ENCODE measurements around the gene BCAS1.
A peak's percentile ranks its signal among the peaks of the same experiment; 100 is the strongest.

Gene BCAS1

DNA sequence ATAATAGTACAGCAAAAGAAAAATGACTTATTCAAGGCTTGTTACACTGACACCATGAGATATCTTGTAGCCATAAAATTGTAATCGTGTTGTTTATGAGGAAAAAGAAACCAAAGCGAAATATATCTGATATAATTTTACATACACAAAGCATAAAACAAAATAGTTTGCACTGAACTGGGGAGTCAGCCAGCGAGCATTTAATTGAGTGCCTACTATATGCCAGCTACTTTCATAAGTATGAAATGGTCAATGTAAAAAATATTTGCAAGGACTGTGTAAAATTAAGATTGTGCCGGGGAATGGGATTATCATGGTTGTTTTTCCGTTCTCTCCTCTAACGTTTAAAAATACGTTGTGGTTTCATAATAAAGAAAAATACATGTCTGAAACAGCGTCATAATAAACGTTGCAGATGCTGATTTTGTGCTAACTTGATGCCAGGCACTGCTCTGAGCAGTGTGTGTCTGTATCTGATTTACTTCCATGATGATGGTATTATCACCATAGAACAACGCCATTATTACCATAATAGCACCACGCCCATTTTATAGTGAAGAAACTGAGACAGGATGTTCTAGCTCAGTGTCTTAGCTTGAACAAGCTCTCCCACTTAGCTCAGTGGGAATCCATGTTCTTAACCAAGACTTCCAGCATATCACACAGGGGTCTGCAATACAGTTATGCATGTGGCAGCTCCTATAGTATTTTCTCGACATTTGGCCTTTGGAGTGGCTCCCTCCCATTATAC lies 144.6 kb downstream of the BCAS1 start:
- DNase-seq (ENCODE audit: low spot score), result no peak

DNA sequence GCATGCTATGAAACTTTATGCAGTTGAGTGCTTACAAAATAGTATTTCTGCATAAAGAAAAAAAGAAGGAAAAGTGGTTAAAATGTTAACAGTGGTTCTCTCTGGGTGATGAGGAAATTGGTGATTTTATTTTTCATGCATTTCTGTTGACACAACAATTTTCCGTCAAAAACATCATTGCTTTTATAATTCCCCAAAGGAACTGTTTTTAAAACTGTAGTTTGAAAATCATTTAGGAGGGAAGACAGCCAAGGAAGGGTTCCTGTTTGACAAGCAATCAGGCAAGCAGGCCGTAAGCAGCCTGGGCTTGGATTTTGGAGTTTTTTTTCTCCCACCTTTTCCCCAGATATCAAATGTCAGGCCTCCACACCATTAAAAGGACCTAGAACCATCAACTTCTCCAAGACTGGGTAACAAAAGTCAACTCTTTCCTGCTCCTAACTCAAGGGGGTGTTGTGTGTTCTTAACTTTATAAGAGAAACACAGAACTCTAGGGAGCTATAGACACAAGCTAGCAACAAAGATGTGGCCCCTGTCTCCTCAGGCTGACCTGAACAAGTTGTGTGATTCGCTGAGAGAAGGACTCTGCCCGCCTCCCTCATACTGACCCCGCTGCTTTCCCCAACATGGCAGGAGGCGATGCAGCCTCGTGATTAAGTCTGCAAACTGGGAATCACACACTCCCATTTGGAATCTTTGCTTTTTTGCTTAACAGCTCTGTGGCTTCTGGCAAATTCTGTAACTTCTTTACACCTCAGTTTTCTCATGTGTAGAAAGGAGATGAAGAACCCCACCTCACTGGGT lies 146.6 kb downstream of the BCAS1 start:
- DNase-seq (ENCODE audit: low spot score), result no peak

DNA sequence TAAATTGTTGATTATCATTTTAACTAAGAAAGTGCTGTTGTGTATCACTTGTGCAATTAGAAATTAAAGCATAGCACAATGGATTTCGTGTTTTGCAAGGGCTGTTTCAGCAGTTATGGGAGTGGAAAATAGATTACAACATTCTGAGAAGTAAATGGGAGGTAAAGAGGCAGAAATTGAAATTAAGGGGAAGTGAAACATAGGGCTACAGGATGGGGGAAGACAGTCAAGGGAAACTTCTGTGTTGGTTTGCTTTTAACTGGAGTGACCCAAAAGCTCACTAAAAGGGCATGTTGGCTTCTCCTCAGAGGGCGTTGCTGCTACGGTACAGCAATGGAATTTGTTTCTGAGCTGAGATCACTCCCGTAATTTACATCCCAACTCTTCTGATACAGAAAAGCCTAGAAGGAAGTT lies 147.5 kb downstream of the BCAS1 start:
- no peak for DNase-seq (ENCODE audit: low spot score)

DNA sequence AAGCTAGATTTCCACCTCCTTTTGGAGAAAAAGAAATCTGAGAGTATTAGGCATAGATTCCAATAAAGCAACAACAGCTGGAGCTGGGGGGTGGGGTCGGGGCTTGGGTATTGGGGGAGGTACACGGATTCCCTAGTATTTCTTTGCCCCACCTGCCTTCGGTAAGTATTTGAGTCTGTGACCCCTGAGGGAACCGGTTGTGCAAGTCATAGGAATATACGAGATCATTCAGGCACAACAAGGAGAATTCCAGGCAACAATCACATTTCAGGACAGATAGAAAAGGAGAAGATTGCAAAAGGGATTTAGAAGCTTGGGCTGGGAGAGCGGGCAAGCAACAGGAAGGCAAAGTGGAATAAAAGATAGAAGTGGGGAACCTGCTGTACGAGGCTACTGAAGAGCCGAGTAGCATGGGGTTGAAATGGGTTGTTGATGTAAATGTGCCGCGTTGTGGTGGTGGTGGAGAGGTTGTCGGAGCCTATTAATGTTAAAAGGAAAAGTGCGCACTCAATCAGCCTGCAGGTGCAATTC lies 148.9 kb downstream of the BCAS1 start:
- no peak for DNase-seq (ENCODE audit: low spot score)

DNA sequence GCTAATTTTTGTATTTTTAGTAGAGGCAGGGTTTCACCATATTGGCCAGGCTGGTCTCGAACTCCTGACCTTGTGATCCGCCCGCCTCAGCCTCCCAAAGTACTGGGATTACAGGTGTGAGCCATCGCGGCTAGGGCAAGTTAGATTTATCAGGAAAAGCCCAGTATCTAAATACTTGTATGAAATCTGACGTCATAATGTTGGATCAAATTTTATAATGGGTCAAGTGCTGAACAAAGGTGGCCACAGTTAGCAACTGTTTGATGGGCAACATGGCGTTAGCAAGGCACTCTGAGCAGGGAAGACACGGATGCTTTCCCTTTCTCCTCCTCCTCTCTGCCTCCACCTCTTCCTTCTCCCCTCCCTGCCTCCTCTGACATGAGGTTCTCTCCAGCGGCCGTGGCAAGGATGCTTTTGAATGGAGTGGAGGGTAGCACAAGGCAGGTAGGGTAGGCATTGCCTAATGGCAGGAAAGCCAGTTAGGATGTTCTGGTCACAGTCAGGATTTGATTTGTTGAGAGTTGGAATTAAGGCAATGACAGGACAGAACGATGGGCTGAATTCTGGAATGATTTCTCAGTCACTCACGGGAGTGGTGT lies 149.6 kb downstream of the BCAS1 start:
- no peak for DNase-seq (ENCODE audit: low spot score)

DNA sequence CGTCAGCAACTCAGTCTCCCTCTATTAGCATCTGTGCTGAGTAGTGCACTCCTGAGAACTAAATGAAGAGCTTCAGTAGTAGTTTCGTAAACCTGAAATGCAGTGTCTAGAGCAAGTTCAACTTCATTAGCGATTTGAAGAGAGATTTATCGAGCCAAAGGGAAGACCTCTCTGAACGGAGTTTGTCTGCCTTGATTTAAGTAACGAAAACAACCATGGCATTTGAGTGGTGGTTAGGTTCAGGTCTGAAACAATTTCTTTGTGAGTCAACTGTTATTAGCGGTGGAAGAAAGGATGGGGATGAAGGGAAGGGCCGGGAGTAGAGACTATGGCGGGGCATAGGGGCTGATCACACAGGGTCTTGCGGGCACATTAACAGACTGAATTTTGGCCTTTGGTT lies 150.5 kb downstream of the BCAS1 start:
- no peak for DNase-seq (ENCODE audit: low spot score)

DNA sequence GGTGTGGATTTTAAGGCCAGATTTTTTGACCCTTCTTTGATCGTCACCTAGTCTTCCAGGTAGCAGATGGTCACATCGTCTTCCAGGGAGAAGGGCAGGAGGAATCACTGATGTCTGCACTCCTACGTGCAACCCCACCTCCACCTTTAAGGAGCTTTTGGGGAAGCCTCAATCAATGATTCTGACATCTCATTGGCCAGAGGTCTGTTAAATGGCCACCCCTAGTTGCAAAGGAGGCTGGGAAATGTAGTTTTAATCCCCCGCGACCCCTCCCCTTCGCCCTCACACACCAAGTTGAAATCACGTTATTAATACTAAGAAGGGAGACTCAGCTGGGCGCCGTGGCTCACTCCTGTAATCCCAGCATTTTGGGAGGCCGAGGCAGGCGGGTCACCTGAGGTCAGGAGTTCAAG lies 151.4 kb downstream of the BCAS1 start:
- DNase-seq (ENCODE audit: low spot score), result no peak

DNA sequence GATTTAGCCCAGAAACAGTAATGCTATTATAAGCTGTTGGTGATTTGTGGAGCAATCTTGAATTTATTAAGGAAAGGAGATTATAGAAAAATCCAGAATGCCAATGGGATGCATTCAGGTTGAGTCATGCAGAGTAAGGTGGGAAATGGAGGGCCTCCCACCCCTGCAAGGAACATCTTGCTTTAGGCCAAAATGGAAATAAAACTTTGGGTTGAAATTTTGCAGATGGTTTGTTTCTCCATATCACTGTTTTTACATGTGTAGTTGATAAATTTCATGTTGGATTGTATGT lies 152.4 kb downstream of the BCAS1 start:
- DNase-seq (ENCODE audit: low spot score), result no peak

DNA sequence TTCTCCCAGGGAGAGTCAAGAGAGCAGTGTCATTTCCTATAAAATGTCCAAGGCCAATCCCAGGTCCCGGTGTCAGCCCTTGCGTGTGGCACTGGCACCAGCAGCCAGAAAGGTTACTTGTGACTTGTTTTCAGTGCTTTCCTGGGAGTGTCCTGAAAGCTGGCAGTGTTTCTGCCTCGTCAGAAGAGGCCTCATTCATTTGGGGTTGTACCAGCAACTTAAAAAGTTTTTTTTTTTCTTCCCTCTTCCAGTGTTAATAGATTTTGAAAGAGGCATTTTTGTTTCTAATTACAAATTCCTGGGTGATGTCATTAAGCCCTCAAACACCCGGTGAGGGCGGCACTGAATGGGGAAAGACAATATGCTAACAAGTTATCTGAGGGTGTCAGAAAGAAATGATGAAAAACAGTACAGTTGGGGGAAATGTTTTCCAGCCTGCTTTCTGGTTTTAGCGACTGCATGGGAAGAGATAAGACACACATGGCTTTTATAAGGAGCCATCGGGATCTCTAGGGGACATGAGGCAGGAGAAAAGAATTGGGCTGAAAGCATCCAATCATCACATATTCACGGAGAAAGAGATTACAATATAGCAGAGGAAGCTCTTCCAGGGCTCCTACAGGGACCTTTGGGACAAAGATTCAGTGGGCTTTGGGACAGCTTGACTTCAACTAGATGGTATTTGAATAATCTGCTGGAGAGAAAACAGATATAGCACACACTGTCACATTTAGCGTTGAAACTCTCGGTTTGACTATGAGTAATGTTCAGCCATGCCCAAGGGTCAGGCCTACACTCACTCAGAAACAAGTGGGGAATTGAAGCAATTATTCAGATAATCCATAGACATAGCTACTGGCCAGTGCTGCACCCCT lies 153.0 kb downstream of the BCAS1 start:
- DNase-seq (ENCODE audit: low spot score), result peak; percentile 74

DNA sequence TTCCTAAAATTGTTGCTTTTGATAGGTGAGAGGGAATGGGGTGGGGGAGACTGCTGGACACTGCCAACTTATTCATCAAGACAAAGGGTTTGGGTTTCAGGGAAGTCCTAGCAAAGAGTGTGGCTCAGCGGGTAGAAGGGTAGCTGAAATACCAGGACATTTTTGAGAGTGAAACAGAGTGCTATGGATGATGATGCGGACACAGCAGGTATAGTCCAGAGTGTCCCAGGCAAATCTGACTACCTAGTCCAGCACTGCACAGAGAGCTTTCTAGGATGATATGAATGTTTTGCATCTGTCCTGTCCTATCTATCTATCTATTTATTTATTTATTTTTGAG lies 154.3 kb downstream of the BCAS1 start:
- DNase-seq (ENCODE audit: low spot score), result no peak

DNA sequence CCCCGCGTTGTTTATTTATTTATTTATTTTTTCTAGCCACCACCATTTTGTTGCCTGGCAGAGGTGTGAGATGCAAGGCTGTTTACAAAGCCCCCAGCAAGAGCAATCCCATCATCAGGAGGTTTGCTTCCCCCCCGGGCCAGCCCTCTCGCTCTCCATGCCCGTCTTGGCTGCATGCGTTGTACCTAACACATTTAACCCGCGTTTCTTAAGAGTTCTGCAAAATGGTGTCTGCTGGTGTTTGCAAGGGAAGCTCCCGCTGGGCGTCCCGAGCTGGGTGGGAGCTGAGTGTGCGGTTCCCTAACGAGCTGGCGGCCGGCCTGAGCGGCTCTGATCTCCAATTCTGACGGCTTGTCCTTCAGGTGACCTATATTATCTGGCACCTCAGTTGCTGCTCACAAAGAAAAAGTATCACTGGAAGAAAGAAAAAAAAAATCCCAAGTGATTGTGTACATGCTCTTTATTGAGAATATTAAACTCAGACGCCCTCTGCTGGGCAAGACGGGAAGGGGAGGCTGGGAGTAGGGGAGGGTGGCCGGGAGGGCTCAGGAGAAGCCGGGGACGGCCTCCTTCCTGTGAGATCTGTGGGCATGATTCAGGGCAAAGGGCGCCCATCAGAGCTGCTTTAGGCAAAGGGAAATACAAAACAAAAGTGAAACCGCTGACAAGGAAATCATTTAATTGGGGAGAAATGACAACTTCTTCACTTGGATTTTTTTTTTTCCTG lies 154.8 kb downstream of the BCAS1 start:
- peak; percentile 95 for DNase-seq (ENCODE audit: low spot score)

DNA sequence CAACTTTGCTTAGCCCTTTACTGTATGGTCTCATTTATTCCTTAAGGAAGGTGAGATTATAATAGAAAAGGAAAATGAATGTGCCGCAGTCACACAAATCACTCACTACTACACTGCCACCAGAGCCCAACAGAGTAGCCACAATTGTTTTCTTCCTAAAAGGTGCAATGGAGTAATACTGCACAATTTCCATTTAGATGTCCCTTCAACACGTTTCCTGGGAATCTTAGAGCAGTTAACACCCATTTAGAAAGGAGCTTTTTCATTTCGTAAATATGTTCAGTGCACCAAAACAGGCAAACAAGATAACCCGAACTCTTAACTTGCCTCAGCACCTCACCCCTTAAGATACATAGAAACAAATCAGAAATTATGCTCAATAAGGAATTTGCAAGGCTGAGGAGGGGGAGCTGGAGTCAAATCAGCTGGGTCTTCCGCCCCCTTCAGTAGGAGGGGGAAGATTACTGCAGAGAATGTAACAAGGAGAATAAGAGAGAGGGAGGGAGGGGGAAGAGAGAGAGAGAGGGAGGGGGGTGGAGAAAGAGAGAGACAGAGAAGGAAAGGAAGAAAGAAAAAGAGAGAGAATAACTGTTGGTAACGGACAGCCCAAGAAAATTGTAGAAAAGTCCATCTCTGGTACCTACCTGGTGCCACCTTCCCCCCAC lies 155.5 kb downstream of the BCAS1 start:
- DNase-seq (ENCODE audit: low spot score), result no peak

DNA sequence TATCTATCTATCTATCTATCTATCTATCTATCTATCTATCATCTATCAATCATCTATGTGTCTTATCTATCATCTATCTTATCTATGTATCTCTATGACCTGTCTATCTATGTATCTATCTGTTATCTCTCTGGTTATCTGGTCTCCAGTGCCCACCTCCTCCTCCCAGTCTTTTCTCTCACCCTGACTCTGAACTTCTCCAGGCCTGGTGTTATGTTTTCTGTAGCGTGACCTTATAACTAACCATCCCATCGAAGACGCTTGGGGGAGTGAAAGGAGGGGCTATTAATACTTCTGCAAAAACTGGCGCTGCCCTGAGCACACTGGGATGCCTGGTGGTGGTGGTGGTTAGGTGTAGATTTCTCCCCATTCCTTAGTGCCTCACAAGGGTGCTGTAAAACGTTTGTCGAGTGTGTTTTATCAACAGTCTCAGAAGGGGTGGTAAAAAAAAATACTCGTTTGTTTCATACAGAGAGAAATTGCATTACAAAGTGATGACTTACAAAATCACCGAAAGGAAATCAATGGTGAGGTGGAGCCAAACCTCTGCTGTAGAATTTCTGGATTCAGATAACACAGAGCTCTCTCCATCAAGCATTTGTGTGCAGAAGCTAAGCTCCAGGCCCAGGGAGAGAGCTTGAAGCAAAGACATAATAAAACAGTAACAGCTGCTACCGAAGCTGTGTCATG lies 156.2 kb downstream of the BCAS1 start:
- no peak for DNase-seq (ENCODE audit: low spot score)

DNA sequence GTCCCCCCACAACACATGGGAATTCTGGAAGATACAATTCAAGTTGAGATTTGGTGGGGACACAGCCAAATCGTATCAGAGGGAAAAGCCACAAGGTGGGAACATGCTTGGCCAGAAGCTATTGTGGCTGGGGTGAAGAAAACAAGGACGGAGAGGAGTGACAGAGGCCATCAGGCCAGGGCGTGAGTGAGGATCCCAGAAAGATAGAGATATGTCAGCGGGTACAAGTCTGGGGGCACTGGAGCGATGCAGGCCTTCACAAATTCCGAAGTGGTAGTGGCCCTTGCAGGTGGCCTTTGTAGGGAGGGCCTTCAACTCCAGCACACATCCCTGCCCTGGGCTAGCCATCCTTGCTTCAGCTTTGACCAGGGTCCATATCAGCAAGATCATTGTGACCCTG lies 159.1 kb downstream of the BCAS1 start:
- DNase-seq (ENCODE audit: low spot score), result no peak

DNA sequence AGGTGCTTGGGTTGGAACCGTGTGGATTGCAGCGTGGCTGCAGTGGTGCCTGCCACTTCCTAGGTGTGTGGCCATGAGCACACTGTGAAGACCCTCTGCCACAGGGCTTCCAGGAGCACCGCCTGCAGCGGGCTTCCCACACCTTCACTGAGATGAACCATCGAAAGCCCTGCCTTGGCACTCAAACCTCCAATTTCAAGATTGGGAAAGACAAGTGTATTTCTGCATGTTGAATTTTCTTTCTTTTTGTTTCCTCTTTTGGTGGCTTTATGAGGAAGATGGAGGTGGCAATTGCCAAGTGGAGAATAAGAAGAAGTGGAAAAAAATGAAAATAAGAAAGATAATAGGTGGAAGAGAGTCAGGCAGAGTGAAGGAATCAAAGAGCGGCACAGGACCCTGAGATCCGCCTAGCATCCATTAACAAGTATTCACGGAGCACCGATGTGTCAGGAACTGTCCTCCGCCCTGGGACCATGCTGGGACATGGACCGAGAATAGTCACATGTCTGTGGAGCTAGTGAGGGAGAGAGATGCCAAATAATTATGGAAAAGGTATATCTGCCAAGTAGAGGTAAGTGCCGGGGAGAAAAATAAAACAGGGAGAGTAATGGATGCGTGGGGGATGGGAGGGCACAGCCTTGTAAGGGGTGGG lies 159.9 kb downstream of the BCAS1 start:
- no peak for DNase-seq (ENCODE audit: low spot score)

DNA sequence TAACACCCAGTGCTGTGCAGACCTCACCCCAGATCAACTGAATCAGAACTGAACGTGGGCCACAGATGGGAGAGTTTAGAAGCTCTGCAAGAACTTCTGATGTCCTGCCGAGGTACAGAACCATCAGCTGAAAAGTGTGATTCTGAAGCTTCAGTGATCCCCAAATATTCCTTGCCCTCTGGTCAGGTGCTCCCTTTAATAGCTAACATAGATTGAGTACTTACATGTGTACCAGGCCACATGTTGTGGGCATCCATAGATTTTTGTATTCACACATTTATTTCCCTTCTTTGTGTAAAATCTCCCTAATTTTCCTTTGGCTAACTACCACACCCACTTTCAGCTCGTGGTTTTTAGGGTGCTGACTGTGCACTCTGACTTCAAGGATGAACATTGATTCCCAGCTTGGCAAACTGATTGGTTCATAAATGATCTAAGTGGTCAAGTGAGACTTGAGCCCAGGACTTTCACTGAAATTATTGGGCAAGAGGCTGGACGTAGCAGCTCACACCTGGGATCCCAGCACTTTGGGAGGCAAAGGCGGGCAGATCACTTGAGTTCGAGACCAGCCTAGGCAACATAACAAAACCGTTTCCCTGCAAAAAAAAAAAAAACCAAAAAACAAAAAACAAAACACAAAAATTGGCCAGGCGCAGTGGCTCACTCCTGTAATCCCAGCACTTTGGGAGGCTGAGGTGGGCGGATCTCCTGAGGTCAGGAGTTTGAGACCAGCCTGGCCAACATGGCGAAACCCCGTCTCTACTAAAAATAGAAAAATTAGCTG lies 162.2 kb downstream of the BCAS1 start:
- no peak for DNase-seq (ENCODE audit: low spot score)

DNA sequence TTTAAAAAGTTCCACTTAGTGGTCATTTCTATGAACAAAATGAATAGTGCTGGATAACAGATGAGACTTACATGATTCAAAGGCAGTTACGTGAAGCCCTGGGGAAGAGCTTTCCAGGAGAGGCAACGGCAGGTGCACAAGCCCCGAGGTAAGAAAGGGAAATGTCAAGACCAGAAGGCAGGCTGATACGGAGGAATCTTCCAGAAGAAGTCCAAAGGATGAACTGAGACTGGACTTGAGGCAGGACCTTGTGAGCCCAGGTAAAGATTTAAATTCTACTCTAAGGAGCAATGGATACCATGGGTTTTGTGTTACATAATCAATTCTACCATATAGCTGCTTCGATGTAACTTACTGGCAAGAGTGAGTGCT lies 164.6 kb downstream of the BCAS1 start:
- DNase-seq (ENCODE audit: low spot score), result no peak

DNA sequence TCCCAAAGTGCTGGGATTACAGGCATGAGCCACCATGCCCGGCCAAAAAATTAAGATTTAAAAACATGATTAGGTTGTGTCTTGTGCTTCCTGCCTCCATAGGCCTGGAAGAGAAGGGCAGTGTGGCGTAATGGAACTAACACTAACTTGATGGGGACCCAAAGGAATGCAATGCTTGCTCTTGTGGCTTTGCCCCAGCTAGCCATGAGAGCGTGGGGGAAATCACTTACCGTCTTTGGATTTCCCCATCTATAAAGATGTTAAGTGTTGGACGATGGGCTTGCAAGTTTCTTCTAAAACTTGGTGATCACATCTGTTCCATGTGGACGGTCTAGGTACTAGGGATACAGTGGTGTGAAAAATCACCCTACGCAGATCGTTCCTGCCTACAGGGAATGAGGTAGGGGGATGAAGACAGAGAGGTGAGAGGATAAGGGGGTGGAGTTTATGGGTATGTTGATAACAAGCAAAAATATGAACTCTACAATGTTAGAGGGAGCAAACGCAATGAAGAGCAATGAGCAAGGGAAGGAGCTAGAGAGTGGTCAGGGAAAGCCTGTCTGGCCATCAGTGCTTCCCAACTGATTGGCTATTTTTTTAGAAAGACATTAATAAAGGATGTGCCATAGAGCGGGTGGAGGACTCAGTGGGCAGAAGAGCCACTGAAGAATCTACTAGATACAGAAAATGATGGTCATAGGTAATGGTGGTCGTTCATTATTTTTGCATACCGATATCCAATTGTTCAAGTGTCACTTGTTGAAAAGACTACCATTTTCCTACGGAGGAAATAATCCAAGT lies 165.2 kb downstream of the BCAS1 start:
- DNase-seq (ENCODE audit: low spot score), result no peak
